IMR-90 (cell line): ENCODE data around the gene DDX41. TPM values are rescaled to one million over a fixed set of nuclear protein-coding genes. Genes with fewer than 3 reads are reported as not detected.

Experiments used
- ATAC-seq: fragments of 200-7000 bp; cut with Tn5 transposase; 2 replicates; pipeline ENCODE4 v1.9.1; 2020; ENCODE audit warnings: low read depth, mild to moderate bottlenecking, moderate library complexity
- BruUV-seq: library from RNA; stranded (reverse); fragments of 400-500 nt; replicated peaks from 2 replicates; lab custom pipeline; 2021; lab: Mats Ljungman, UMichigan
- CTCF ChIA-PET: fragments of 300-600 bp; formaldehyde crosslinking; extraction: SDS; loops from one replicate; lab custom pipeline; 2021; ENCODE audit warnings: antibody characterized with exemption; lab: Yijun Ruan, JAX
- POLR2A ChIA-PET: fragments of 300-600 bp; sonication (Branson Sonifier 250); formaldehyde crosslinking; loops from one replicate; lab custom pipeline; 2022; ENCODE audit warnings: antibody characterized with exemption; ENCODE audit not compliant: unreplicated experiment; lab: Charles Lee
- DNase-seq: peaks from one replicate; pipeline ENCODE4 v3.0.0; 2013
- H2AFZ ChIP-seq: replicated peaks from 2 replicates; pipeline ENCODE3; 2013; ENCODE audit warnings: low read length, mild to moderate bottlenecking; ENCODE audit not compliant: poor library complexity
- H2AK5ac ChIP-seq: 2 replicates; pipeline ENCODE4 v1.6.1; 2013; ENCODE audit warnings: low read depth, low read length, inconsistent platforms
- H2AK9ac ChIP-seq: replicated peaks from 2 replicates; pipeline ENCODE3; 2013; ENCODE audit warnings: mild to moderate bottlenecking, low read depth, low read length, moderate library complexity; ENCODE audit not compliant: poor library complexity
- H2BK120ac ChIP-seq: 2 replicates; pipeline ENCODE4 v1.6.1; 2013; ENCODE audit warnings: low read depth, low read length, inconsistent platforms
- H2BK15ac ChIP-seq: 3 replicates; pipeline ENCODE4 v1.6.1; 2013; ENCODE audit warnings: low read depth, low read length, inconsistent platforms
- H2BK20ac ChIP-seq: 2 replicates; pipeline ENCODE4 v1.6.1; 2013; ENCODE audit warnings: low read depth, mild to moderate bottlenecking, inconsistent platforms, low read length, moderate library complexity
- H2BK5ac ChIP-seq: 2 replicates; pipeline ENCODE4 v1.6.1; 2013; ENCODE audit warnings: mild to moderate bottlenecking, low read depth, low read length, inconsistent platforms; ENCODE audit not compliant: poor library complexity, severe bottlenecking
- H3K14ac ChIP-seq: replicated peaks from 2 replicates; pipeline ENCODE4 v1.6.1; 2013; ENCODE audit warnings: low read depth, low read length, inconsistent platforms
- H3K18ac ChIP-seq: 2 replicates; pipeline ENCODE4 v1.6.1; 2013; ENCODE audit warnings: low read depth, low read length, control low read depth
- H3K23ac ChIP-seq: 2 replicates; pipeline ENCODE4 v1.6.1; 2013; ENCODE audit warnings: low read depth, low read length, inconsistent platforms
- H3K27ac ChIP-seq: 2 replicates; pipeline ENCODE4 v1.5.1; 2013; ENCODE audit warnings: mild to moderate bottlenecking, control low read depth, low read length; ENCODE audit not compliant: insufficient read depth
- H3K27me3 ChIP-seq: 2 replicates; pipeline ENCODE4 v1.6.1; 2013; ENCODE audit warnings: low read length; ENCODE audit not compliant: control insufficient read depth, insufficient read depth
- H3K36me3 ChIP-seq: 2 replicates; pipeline ENCODE4 v1.6.1; 2013; ENCODE audit warnings: low read length, mixed read lengths; ENCODE audit not compliant: control insufficient read depth, insufficient read depth
- H3K4ac ChIP-seq: 2 replicates; pipeline ENCODE4 v1.6.1; 2013; ENCODE audit warnings: low read depth, low read length, inconsistent platforms
- H3K4me1 ChIP-seq: 2 replicates; pipeline ENCODE4 v1.6.1; 2013; ENCODE audit warnings: low read length, mixed read lengths; ENCODE audit not compliant: control insufficient read depth, insufficient read depth
- H3K4me2 ChIP-seq: 2 replicates; pipeline ENCODE4 v1.6.1; 2013; ENCODE audit warnings: low read depth, mild to moderate bottlenecking, control low read depth, low read length, moderate library complexity
- H3K4me3 ChIP-seq: 2 replicates; pipeline ENCODE4 v1.5.1; 2013; ENCODE audit warnings: low read depth, mild to moderate bottlenecking, control low read depth, low read length, moderate library complexity; ENCODE audit not compliant: insufficient read depth
- H3K56ac ChIP-seq: 2 replicates; pipeline ENCODE4 v1.6.1; 2013; ENCODE audit warnings: low read length, inconsistent platforms; ENCODE audit not compliant: insufficient read depth; ENCODE audit errors: extremely low read depth
- H3K79me1 ChIP-seq, 2 experiments: 2 replicates each; pipeline ENCODE4 v1.6.1; 2013; ENCODE audit warnings: low read length in 2 of 2, inconsistent platforms in 1 of 2, low read depth in 1 of 2
- H3K9ac ChIP-seq: 2 replicates; pipeline ENCODE4 v1.6.1; 2013; ENCODE audit warnings: low read depth, low read length, control low read depth
- H3K9me1 ChIP-seq: 2 replicates; pipeline ENCODE4 v1.6.1; 2013; ENCODE audit warnings: low read length, inconsistent platforms; ENCODE audit not compliant: insufficient read depth
- H3K9me3 ChIP-seq: 2 replicates; pipeline ENCODE4 v1.6.1; 2013; ENCODE audit warnings: low read length; ENCODE audit not compliant: control insufficient read depth, insufficient read depth
- H4K20me1 ChIP-seq: 2 replicates; pipeline ENCODE4 v1.6.1; 2013; ENCODE audit warnings: low read length, inconsistent platforms; ENCODE audit not compliant: insufficient read depth
- H4K5ac ChIP-seq: 2 replicates; pipeline ENCODE4 v1.6.1; 2013; ENCODE audit warnings: mild to moderate bottlenecking, low read depth, low read length, control low read depth
- H4K8ac ChIP-seq, 2 experiments: 2 replicates each; pipeline ENCODE4 v1.6.1; 2013; ENCODE audit warnings: low read depth in 2 of 2, low read length in 2 of 2, control low read depth in 1 of 2, inconsistent platforms in 1 of 2
- H4K91ac ChIP-seq: 2 replicates; pipeline ENCODE4 v1.6.1; 2013; ENCODE audit warnings: low read depth, low read length, inconsistent platforms; ENCODE audit not compliant: insufficient read depth
- CEBPB ChIP-seq: IDR thresholded peaks from 2 replicates; pipeline ENCODE4 v1.6.1; 2012; ENCODE audit warnings: low read depth, low read length, improper control_type of control experiment
- FOS ChIP-seq: fragments of 150-350 bp; IDR thresholded peaks from 2 replicates; pipeline ENCODE4 v1.6.1; 2016; ENCODE audit warnings: low read depth, low read length
- POLR2A ChIP-seq: IDR thresholded peaks from 2 replicates; pipeline ENCODE4 v1.6.1; 2012; ENCODE audit warnings: mild to moderate bottlenecking, low read depth, low read length
- RAD21 ChIP-seq: IDR thresholded peaks from 2 replicates; pipeline ENCODE4 v1.6.1; 2012; ENCODE audit warnings: low read length, improper control_type of control experiment
- WGBS, 2 experiments: methylation state at CpG; one replicate each; pipeline versions ENCODE4 v1.1.5 to v1.1.7; 2013; ENCODE audit warnings: missing lambda C conversion rate in 2 of 2; ENCODE audit not compliant: insufficient read length in 1 of 2; ENCODE audit errors: extremely low coverage in 2 of 2; 5-methylcytosine and 5-hydroxymethylcytosine counted together
- dilution Hi-C: fragments of 300-500 bp; cut with HindIII; formaldehyde crosslinking; loops from one replicate; pipeline ENCODE4 v1.14.3; 2018; ENCODE audit warnings: low sequenced_read_pairs; ENCODE audit not compliant: unreplicated experiment
- in situ Hi-C: fragments of 300-500 bp; cut with MboI; formaldehyde crosslinking; loops from 3 replicates; pipeline ENCODE4 v1.14.3; 2019; ENCODE audit warnings: low sequenced_read_pairs, inconsistent platforms, mixed read lengths
- intact Hi-C: fragments of 100-400 bp; cut with micrococcal nuclease; formaldehyde crosslinking; loops from 2 replicates; pipeline ENCODE4 v1.10.0; 2022
- polyA plus RNA-seq, 3 experiments: library from polyadenylated mRNA; depleted of rRNA; stranded (reverse); fragments of >200 nt; gene quantifications; 2 replicates each; pipeline ENCODE4 v1.2.3, GENCODE V29; 2012; ENCODE audit warnings: low replicate concordance in 1 of 3
- total RNA-seq: library from RNA; depleted of rRNA; stranded (reverse); fragments of >200 nt; gene quantifications from 2 replicates; pipeline ENCODE4 v1.2.3, GENCODE V29; 2012

Gene DDX41
- total and polyA plus RNA-seq, 2 of the 4 experiments (the other 2 are of a cell fraction) = 130 to 170 TPM

DNA sequence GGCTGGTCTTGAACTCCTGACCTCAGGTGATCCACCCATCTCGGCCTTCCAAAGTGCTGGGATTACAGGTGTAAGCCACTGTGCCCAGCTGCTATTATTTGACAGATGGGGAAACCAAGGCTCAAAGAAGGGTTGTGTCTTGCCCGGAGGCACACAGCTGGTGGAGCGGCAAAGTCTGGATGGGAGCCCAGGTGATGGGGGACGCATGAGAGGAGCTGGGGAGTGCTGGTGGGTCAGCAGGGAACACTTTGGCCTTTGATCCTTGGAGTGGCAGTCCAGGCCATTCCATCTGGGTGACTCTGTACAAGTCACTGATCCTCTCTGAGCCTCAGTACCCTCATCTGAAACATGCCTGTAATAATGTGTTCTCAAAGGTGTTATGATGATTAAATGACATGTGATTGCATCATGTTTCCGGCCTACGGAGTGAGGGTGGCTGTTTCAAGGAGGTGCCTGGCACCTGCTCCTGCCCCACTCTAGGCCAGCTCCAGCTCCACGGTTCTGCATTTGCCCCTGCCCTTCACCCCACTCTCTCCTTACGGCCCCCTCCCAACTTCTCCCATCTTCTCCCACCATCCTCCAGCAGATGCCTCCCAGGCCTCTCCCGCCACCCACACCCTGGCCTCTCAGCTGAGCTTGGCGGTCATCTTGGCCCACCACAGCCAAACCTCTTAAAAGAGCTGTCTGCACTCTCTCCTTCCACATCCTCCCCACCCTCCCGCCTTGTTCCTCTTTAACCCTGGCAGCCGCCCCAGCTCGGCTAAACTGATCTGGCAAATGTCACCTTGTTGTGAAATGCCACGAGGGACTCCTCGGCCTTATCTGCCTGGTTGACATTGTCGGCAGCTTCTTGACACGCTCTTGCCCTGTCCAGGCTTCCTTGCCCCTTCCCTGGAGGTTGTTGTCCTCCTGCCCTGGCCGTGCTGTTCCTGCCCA, 37.8 kb downstream of the DDX41 start (continued):
- no peak for TF ChIP-seq RAD21
- no peak for TF ChIP-seq FOS

DNA sequence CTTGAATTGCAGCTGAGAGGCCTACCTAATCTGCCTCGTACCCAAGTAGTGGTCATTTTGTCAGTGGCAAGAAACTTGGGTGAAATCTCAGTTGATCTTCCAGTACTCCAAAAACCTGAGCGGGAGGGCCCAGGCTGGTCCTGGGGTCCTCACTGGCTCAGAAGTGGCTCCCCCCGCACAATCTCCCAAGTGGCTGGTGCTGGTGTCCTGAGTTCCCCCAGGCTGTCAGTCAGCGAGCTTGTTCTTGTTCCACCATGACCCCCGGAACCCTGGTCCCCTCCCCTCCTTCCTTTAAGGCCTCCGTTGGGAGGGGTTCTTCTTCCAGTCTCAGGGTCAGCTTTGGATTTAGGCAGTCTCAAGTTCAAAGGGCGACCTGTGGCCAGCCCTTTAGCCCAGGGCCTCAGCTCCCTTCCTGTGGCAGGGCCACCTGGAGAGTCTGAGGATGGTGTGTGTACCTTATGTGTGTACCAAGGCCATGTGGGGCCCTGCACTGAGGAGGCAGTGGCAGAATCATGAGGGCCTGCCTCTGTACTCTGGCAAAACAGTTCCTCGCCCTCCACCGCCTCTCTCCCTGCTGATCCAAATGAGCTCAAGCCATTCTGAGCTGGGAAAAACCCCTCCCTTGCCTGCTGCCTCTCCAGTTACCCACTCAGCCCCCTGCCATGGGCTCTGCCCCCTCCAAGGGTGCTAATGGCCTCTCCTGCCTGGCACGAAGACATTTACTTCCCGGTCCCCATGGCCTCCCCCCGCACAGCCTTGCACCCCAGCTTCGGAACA, 38.9 kb downstream of the DDX41 start:
- H3K4ac ChIP-seq = no peak overlapping the region
- H2BK15ac ChIP-seq = no peak overlapping the region
- no peak overlapping the region; the same call in 1 of the 2 replicates for H2AK5ac ChIP-seq
- no peak overlapping the region for H3K4me3 ChIP-seq
- peaks cover 23% of the 10 kb centered on the region for H3K4me1 ChIP-seq
- H2BK5ac ChIP-seq = no peak overlapping the region
- H2BK20ac ChIP-seq = no peak overlapping the region
- no peak overlapping the region for H3K9ac ChIP-seq
- peak overlapping the region; percentile 7 for H2AK9ac ChIP-seq
- in situ Hi-C loops (no loop called here), intact Hi-C loops (no loop called here), dilution Hi-C loops (no loop called here)
- H3K79me1 ChIP-seq = peaks cover 0 to 18% of the 10 kb centered on the region in 2 experiments; a peak in 2 of 4 replicates
- H4K8ac ChIP-seq = no peak overlapping the region
- ATAC-seq = no peak
- no TSS peak for BruUV-seq
- no peak overlapping the region for H3K14ac ChIP-seq
- no peaks in the 10 kb centered on the region for H3K27me3 ChIP-seq
- no peak overlapping the region for H3K18ac ChIP-seq
- H3K4me2 ChIP-seq = no peak overlapping the region
- peaks cover 13% of the 10 kb centered on the region; the same call in 1 of the 2 replicates for H3K9me1 ChIP-seq
- H3K56ac ChIP-seq = no peak overlapping the region
- H3K36me3 ChIP-seq = peaks cover 26% of the 10 kb centered on the region
- H4K20me1 ChIP-seq = peaks cover 48% of the 10 kb centered on the region
- 91% methylated on average over 8 of the region's 13 CpGs; no CpG with 5 or more reads in 1 of the 2 experiments for WGBS, 2 experiments
- H3K23ac ChIP-seq = no peak overlapping the region
- ChIA-PET CTCF (interaction anchor here (1.1 kb wide), 1 partner anchor 73 kb away, joined by 3 read pairs; no protein-coding TSS in a partner anchor), POLR2A (interaction anchor here (1.0 kb wide), 2 partner anchors 17 to 20 kb away, joined by 3 read pairs; partner anchors contain the start of gene PDLIM7)
- no peak overlapping the region for H2AFZ ChIP-seq
- no peak overlapping the region for H3K27ac ChIP-seq
- TF ChIP-seq CEBPB (no peak), POLR2A (peak; percentile 46; the same call in 1 of the 2 replicates)
- H4K91ac ChIP-seq = no peak overlapping the region
- no peaks in the 10 kb centered on the region for H3K9me3 ChIP-seq
- DNase-seq = no peak
- H2BK120ac ChIP-seq = no peak overlapping the region
- H4K5ac ChIP-seq = no peak overlapping the region
